HFF-Myc (cell line): ENCODE results near the gene ANAPC10.

Source experiments
- DNase-seq: peaks from one replicate; pipeline ENCODE4 v3.0.0-alpha.2; 2011; ENCODE audit warnings: low read depth; ENCODE audit errors: extremely low read depth
- H3K4me3 ChIP-seq: replicated peaks from 2 replicates; pipeline ENCODE4 v1.5.1; 2011; ENCODE audit warnings: low read depth, mild to moderate bottlenecking, control low read depth, low read length
- TF ChIP-seq, protein P1 (sequence below): IDR thresholded peaks from 2 replicates; pipeline ENCODE4 v1.5.1; 2012; ENCODE audit warnings: mild to moderate bottlenecking, low read depth, low read length, control low read depth; ENCODE audit errors: missing control alignments

The ANAPC10 gene

DNA sequence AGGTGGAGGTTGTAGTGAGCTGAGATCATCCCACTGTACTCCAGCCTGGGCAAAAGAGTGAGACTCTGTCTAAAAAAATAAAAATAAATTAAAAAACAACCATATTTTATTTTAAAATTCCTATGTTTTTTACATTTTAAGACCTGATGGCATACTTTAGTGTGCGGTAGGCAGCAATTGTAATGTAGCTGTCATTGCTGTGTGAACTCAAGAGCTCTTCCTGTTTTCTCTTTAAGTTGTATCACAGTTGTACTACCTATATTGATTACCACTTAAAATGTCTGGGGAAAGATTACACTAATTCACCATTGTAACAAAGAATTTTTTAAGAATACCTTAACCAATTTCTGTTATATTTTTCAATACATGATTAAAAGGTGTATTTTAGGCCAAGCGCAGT is 27.4 kb upstream of the ANAPC10 start:
- TF ChIP-seq, protein P1, sequence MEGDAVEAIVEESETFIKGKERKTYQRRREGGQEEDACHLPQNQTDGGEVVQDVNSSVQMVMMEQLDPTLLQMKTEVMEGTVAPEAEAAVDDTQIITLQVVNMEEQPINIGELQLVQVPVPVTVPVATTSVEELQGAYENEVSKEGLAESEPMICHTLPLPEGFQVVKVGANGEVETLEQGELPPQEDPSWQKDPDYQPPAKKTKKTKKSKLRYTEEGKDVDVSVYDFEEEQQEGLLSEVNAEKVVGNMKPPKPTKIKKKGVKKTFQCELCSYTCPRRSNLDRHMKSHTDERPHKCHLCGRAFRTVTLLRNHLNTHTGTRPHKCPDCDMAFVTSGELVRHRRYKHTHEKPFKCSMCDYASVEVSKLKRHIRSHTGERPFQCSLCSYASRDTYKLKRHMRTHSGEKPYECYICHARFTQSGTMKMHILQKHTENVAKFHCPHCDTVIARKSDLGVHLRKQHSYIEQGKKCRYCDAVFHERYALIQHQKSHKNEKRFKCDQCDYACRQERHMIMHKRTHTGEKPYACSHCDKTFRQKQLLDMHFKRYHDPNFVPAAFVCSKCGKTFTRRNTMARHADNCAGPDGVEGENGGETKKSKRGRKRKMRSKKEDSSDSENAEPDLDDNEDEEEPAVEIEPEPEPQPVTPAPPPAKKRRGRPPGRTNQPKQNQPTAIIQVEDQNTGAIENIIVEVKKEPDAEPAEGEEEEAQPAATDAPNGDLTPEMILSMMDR: no peak
- H3K4me3 ChIP-seq: no peak overlapping the region
- DNase-seq: no peak

DNA sequence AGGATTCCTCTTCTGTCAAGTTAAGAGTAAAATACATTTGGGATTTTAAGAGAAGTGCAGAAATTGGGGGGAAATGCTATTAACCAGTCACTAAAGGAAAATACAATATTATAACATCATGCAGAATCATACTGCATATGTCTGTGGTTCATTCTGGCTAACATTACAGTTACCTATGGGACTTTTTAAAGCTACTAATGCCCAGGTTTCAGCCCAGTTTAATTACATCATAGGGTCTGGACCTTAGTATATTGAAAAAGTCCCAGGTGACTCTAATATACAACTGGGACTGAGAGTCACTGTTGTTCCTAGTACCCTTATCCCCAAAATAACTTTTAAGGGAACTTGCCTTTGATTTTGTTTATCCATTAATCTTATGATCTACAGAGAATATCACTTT is 10.1 kb upstream of the ANAPC10 start:
- DNase-seq: no peak
- TF ChIP-seq, protein P1: no peak
- no peak overlapping the region for H3K4me3 ChIP-seq

DNA sequence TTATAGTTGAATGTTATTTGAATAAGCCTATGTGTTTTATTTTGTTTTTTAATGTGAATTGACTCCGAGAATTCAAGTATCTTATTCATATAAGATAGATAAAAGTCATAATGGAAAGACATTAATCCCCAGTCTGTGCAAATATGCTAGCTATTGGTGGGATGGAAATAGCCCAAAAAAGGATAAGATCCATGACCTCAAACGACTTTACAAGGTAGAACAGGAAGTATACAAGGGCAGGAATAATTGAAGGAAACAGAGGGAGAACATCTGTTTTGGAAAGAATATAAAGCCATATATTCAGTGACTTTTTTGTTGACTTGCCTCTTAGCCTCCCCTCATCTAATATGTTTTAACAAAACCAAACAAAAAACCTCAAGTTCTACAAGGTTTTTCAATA is 9.1 kb upstream of the ANAPC10 start:
- H3K4me3 ChIP-seq: no peak overlapping the region
- TF ChIP-seq, protein P1: no peak
- no peak for DNase-seq

DNA sequence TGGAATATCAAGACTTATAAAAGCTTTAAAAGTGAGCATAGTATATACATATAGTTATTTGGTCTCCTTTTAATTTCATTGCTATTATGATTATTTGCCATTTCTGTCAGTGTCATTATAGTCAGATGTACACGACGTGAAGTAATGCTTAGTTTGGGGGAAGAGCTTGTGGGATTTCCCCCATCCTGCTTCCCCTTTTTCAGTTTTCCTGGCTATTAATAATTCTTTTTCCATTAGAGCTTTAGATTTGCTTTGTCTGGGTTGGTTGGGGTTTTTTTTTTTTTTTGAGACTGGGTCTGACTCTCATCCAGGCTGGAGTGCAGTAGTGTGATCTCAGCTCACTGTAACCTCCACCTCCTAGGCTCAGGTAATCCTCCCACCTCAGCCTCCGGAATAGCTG is 5.5 kb upstream of the ANAPC10 start:
- no peak overlapping the region for H3K4me3 ChIP-seq

DNA sequence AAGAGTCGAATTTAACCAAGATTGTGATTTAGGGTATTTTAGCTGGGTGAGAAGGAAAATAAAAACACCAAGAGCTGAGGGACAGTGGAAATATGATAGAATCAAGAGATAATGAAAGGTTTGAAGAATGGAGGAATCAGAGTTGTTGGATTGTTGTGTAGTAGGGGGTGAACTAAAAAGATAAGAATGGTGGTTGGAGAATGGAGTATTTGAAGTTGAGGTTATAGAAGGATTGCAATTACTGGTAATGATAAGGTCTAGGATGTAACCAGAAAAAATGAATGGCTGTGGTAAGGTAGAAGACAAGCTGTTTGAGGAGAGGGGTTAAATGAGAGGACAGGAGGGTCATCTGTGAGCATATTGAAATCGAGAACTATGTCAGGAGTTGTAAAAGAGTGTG is 4.6 kb upstream of the ANAPC10 start:
- H3K4me3 ChIP-seq: peak overlapping the region; percentile 62; the same call in 1 of the 2 replicates
- TF ChIP-seq, protein P1: no peak
- no peak for DNase-seq

More for the DNA sequence above, 5.5 kb upstream of the ANAPC10 start:
- TF ChIP-seq, protein P1: no peak
- DNase-seq: no peak

DNA sequence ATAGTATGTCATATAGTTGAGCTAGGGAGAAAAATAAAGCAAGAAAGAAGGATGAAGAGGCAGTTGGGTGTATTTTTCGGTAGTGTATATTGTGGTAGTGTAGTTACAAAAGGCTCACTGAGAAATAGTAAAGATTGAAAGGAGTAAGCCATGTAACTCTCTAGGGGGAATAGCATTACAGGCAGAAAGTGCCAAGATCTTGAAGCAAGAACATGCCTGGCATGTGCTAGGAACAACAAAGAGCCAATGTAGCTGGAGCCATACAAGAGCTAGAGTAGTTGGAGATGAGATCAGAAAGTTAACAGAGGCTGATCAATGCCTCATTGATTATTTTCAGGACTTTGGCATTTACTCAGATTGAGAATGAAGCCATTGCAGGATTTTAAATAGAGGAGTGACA is 3.1 kb upstream of the ANAPC10 start:
- H3K4me3 ChIP-seq: peak overlapping the region; percentile 62
- DNase-seq: no peak
- TF ChIP-seq, protein P1: no peak

DNA sequence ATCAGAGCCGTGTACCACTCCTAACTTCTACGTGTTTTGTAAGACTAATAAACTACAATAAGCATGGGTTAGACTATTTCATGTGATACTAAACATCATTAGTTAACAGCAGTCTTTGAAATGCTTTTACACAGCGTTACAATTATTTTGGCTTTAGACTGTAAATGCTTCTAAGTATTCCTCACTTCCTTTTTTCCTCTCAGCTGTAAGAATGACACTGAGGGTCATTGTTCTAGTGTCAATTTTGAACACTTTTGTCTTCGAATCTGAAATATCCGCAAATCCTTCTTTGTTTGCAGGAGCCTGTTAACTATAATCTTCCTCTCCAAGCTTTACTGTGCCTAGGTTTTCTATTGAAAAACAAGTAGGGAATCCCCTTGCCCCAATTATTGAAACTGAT is 1.7 kb upstream of the ANAPC10 start:
- no peak for DNase-seq
- TF ChIP-seq, protein P1: no peak
- peak overlapping the region; percentile 62 for H3K4me3 ChIP-seq
